Activated CD8-positive, alpha-beta memory T cell treated with anti-CD3 and anti-CD28 coated beads for 1 hour (primary cell): ENCODE data around the gene PALLD.

Source experiments
- DNase-seq, 2 donors: peaks; one replicate each; pipeline ENCODE4 v3.0.0-alpha.2; 2020; ENCODE audit warnings: low read depth in 1 of 2; ENCODE audit errors: extremely low read depth in 1 of 2

The PALLD gene

GRCh38 chr4:168743131-168743530 lies 246.3 kb downstream of the PALLD start:
- no peak for DNase-seq

- no peak for DNase-seq
Observed at GRCh38 chr4:168743601-168744000, 246.7 kb downstream of the PALLD start.

- no peak for DNase-seq
Observed at GRCh38 chr4:168744021-168744420, 247.2 kb downstream of the PALLD start.

GRCh38 chr4:168748807-168749206 lies 252.0 kb downstream of the PALLD start:
- no peak for DNase-seq

DNA sequence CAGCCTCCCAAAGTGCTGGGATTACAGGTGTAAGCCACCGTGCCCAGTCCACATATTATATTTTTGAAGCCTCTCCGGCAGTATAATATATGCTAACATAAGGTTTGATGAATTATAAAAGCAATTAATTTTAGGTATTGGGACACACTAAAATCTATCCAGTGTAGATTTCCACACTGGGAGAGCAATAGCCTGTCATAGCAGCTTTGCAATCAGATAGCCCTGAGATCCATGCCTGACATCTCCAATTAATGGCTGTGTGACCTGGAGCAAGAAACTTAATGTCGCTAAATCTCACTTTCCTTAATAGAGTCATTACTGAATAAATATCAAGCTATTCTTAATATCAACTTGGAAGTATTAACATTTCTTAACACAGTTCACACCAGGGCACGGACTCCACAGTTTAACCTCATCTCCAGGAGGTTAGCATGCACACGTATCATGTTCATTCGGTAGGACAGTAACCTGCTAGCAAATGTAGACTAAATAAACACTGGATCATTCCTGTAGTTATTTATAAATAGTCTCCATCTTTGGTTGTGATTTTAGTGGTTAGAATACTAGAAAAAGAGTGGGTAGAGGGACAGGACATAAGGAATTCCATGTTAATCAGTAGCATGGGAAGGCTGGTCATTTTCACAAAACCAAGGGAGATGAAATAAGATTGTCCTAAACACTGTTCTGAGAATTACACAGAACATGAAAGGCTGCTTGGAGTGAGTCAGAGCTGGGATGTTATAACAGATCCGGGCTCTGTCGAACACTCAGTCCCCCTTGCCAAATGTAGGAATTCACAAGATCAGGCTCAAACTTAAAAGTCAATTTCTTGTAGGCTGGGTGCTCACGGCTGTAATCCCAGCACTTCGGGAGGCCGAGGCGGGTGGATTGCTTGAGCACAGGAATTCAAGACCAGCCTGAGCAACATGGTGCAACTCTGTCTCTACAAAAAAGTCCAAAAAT lies 254.7 kb downstream of the PALLD start:
- no peak for DNase-seq

GRCh38 chr4:168755598-168756477 lies 259.0 kb downstream of the PALLD start:
- DNase-seq: no peak

DNA sequence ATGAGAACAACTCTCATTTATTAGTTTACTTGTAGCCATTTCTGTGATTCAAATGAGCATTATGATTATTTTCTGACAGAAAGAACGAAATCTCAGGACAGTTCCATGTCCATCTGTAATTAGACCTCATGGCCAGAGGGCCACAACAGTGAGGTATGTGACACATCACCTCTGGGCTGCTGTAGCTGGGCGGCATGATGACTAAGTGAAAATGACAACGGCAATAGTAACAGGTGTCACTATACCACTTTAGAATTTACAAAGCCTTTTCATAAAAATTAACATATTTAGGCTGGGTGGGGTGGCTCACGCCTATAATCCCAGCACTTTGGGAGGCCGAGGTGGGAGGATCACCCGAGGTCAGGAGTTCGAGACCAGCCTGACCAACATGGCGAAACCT lies 260.6 kb downstream of the PALLD start:
- DNase-seq: no peak

DNA sequence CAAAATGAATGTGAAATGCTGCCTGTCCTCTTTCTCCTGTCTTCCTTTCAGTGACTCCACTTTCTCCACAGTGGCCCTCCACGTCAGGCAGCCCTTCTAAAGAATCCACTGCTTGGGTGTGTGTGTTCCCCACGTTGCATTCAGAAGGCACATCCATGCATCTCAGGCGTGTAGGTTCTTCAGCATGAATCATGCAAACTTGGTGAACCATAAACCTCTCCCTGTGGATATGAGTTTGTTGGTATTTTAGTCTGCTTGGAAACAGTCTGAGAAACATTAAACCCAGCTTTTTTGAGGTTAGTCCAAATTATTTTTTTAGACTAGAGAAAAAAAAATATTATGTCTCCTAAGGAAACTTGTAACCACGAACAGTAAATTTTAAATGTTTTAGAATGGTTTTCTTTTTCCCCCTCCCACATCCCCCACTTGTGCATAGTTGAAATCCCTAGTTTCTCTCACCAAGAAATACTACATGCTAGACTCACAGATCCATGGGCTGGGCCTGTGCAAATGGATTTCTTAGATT lies 261.6 kb downstream of the PALLD start:
- no peak for DNase-seq

DNA sequence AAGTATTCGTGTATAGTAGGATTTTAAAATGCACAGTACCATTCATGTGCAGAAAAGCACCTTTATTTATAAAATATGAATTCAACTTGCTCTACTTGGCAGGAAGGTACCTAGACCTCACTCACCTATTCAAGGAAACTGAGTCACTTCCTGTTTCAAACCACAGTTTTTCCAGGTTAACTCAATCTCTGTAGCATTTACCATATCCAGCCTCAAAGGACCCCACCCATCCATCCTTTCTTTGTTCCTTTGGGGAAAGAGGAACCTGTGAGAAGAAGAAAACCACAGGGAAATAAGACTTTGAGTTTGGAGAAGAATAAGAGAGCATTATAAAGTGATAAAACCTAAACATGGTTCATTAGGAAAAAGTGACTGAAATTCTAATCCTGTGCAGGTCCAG lies 262.5 kb downstream of the PALLD start:
- no peak for DNase-seq

DNA sequence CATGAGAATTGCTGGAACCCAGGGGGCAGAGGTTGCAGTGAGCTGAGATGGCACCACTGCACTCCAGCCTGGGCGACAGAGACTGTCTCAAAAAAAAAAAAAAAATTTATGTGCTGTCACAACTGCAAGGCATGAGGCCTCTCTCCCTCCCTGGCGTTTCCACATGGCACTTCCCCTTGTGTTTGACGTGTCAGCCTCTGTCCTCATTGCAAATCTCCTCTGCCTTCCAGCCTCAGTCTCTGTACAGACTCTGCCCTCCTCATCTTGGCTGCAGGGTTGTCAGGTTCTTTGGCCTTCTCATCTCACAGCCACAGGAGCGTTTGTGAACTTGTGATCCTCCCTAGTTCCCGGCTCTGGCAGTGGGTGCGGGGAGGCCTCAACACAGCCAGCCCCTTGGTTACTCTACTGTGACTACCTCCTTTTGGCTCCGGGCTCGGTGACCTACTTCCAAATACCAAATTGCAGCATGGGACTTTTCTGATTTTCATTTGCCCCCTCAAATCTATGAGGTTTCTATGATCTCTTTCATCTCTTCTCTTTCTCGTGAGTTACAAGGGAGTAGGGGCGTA lies 263.2 kb downstream of the PALLD start:
- no peak for DNase-seq

DNA sequence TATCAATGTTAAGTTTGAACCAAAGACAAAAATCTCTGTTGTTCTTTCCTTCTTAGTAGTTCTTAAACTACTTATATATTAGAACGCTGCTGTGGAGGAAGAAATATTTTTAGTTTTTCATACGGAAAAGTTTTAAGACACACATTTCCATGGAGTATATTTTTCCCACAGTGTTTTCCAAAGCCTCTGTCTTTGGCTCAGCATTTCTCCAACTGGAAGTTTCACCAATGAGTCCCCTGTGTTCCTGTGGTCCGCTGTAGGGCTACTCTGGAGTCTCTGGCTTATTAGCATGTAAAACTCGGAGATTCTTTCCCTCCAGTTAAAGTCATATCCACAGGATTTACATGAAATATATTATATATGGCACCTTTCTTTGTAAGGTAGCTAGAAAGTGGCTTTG lies 264.2 kb downstream of the PALLD start:
- no peak for DNase-seq

DNA sequence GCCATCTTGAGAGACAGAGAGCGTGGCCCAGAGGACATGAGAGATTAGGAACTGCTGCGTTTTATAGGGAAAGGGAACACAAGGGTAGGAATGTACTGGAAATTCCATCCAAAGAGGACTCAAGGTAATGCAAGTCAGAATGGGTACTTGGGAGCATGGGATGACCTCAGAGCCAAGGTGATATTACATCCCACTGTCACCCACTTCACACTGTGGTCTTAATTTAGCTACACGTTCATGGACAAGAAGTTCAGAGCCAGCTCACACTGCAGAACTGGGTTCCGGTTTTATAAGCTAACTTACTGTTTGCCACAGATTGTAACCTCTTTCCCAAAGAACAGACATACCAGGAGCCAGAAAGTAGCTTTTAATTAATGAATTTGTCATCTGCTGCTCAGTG lies 268.5 kb downstream of the PALLD start:
- no peak for DNase-seq

GRCh38 chr4:168765726-168766125 lies 268.9 kb downstream of the PALLD start:
- no peak for DNase-seq

DNA sequence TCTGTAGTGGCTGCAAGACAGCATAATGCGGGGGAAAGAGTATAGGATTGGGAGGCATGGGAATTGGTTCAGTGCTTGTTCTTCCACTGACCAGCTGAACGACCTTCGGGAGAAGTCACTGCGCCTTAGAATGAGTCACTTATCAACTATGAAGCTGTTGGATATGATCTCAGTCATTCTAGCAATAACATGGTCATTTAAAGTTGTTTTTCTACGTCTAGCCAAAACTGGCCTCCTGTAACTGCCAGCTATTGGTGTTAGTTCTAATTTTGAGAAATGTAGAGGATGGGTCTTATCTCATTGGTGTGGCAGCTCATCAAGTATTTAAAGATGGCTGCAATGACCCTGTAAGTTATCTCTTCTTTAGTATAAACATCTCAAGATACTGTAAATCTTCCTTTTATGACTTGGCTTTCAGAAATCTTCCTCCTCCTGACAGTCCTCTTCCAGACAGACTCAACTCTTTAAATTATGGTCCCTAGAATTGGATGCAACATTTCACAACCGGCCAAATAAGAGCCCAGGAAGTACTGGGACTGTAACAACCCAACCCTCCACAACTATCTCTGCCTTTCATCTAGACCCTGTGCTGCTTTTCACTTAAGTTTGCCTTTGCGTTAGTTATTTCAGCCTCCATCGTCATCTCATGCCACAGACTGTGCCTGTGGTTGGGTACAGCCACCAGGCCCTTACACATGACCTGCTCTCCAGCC lies 269.9 kb downstream of the PALLD start:
- no peak for DNase-seq

DNA sequence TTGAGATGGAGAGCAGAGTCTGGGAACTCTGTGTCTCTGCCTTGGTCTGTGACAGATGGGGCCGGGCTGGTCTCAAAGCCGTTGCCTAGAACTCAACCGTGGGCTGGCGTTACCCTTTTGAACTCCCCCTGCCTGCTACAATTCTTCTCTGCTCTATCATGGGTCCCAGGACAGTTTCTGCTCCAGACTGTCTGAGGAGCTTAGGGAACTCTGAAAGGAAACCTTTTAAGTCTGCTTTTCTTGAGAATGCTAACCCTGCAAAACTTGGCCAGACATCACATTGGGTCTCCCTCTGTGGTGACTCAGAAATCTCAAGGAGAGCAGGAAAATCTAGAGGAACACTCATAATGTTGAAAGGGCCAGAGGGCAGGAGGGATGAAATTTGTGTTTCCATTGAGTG lies 272.6 kb downstream of the PALLD start:
- no peak for DNase-seq

DNA sequence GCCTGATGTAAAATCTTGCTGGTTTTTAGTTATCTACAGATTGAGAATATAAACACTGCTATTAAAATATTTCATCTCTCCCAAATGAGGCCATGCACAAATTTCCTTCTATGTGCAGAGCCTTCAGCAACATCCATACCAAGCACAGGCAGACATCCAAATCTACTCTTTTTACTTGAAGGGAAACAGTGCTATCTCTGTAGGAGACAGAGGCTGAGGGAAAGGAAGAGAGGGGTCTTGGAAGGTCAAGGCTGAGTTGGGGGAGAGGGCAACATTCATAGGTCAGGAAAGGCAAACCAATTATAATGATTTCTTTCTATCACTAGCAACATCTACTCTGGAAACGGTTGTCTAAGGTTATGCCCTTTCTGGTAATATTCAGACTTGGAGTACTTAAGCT lies 273.0 kb downstream of the PALLD start:
- no peak for DNase-seq

- no peak for DNase-seq
Observed at GRCh38 chr4:168771251-168771650, 274.4 kb downstream of the PALLD start.

DNA sequence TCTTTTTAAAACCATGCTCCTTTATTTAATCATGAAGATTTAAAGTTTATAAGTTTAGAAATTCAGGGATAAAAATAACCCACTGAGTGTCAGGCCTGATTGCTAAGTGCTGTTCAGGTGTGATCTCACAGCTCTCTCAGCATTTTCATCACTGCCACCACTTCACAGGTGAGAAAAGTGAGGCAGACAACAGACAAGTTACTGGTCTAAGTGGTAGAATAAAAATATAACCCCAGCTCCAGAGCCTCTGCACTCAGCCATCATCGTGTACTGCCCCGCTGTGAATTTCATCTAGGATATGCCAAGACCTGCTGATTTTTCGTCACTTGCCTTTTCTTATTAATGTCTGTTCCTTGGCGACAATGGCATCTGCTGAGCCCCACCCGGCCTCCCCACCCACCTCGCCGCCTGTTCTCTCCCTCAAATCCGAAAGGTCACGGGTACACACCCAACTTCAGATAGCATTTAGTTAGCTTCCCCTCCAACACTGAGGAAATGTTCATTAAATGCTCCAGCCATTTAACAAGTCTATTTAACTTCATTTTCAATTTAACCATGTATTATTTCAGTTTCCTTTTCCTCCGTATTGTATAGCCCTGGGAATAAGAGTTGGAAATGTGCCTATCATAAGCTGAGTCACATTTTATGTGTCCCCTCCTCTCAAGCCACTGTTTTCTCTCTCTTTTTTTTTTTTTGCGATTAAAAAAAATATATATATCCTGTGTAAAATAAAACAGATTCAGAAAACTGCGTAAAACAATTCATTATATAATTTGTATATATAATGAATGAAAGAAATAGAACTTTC lies 276.7 kb downstream of the PALLD start:
- DNase-seq: no peak

- no peak for DNase-seq
Observed at GRCh38 chr4:168776382-168776781, 279.5 kb downstream of the PALLD start.
